GM18498 (cell line): ENCODE data around the gene IL17RB.
A peak's percentile ranks its signal among the peaks of the same experiment; 100 is the strongest.

Experiments
- ATAC-seq: cut with Tn5 transposase; IDR thresholded peaks from one replicate; pipeline ENCODE4 v1.9.1; 2021; ENCODE audit warnings: mild to moderate bottlenecking, moderate library complexity; ENCODE audit not compliant: unreplicated experiment

Gene IL17RB, protein sequence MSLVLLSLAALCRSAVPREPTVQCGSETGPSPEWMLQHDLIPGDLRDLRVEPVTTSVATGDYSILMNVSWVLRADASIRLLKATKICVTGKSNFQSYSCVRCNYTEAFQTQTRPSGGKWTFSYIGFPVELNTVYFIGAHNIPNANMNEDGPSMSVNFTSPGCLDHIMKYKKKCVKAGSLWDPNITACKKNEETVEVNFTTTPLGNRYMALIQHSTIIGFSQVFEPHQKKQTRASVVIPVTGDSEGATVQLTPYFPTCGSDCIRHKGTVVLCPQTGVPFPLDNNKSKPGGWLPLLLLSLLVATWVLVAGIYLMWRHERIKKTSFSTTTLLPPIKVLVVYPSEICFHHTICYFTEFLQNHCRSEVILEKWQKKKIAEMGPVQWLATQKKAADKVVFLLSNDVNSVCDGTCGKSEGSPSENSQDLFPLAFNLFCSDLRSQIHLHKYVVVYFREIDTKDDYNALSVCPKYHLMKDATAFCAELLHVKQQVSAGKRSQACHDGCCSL

DNA sequence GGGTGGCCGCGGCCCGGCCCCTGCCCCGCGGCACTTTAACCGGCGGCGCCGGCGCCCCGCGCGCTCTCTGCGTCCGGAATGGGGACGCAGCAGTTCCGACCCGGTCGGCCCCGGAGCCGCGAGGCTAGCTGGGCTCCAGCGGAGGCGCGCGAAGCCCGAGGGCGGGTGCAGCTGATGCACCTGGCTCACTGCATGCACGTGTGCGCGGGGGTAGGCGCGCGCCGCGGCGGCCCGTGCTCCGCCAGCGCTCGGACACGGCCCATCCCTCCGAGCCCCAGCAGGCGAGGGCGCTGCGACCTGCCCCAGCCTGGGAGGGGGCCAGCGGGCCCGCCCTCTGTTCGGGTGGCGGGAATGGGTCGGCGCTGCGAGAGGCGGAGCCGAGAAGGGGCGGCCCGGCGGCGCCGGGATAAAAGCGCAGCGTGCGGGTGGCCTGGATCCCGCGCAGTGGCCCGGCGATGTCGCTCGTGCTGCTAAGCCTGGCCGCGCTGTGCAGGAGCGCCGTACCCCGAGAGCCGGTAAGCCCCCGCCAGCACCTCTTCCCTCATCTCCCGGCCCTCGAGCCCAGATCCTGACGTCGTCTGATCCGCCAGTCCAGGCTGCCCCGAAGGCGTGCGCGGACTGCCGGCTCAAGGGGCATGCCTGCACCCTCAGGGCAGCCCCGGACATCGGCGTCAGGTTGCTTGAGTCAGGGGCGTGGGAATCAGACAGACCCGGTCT is at the start of gene IL17RB, which contains the start of gene CHDH:
IL17RB (plus strand) TSS at position 435 of the 717 bp plus-strand sequence; CDS start at position 456, 21 bp downstream.
CHDH (minus strand) TSS at position 286 of the 717 bp plus-strand sequence. CDS start 22,411 bp downstream, outside the sequence.
- ATAC-seq: peak; percentile 53

GRCh38 chr3:53798144-53798543 is 48.2 kb upstream of the IL17RB start:
- ATAC-seq: no peak

DNA sequence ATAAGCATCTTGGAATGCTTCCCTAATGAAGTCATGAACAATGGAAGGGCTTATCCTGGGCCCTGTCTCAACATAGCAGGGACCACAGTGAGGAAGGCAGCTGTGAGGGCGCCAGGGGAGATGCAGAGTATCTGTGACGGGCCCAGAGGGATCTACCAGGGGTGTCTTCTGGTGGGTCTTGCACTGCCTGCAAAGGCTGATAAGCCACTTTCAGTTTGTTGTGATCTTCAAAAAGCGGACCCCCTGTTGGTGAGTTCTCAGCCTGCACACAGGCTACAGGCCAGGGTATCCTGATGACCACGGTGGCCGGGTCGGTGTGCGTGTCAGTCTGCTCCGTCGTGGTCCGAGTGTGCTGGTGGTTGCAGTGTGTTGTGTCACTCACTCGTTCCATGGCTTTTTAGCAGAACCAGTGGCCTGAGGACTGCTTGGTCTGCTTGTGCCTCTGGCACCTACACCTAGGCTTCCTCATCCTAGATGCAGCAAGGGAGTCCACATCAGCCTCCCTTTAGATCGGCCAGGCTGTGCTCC is 47.0 kb upstream of the IL17RB start:
- ATAC-seq: no peak

DNA sequence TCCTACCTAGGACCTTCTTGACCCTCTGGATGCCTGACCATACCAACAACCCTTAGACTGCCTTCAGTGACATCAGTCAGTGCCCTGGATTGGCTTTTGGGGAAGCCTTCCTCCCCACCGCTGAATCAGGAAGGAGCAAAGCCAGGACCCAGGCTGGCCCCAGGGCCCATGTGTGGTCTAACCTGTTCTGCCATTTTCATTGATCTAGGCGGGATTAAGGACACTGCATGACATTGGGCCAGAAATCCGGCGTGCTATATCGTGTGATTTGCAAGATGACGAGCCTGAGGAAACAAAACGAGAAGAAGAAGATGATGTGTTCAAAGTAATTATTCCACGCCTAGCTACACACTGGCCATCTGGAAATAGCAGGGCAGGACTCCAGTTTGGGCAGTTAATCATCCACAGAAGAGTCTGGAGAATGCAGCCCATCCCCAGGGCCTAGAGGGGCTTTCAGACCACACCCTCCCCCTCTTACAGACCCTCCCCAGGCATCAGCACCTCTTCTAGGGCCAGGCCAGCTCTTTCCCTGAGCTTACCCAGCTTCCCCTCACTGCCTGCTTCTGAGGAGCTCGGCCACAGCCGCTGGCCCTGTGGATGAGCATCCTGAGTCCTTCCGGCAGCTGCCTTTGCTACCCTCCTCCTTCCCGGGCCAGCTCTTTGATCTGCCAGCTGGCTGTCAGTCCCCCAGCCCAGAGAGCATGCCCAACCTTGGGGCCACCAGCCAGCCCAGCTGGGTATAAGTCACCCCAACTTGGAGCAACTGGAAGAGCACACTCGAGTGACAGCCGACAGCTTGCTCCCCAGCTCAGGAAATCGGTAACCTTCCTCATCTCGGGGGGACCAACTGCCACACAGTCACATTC is 46.1 kb upstream of the IL17RB start:
- no peak for ATAC-seq

DNA sequence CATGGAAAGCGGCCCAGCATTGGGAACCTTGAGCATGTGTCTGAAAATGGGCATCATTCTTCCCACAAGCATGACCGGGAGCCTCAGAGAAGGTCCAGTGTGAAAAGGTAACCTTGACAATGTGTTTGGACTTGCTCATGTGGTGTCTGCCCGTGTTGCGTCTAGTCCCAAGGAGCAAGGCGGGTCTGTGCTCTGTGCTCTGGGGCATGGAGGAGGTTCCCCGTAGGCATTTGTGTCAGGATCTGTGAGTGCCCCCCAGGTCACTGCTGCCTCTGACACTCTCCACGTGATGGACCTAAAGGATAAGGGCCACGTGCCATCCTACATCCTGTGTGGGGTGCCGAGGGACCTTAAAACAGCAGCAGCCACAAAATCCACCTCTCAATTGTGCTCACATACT is 45.0 kb upstream of the IL17RB start:
- no peak for ATAC-seq

DNA sequence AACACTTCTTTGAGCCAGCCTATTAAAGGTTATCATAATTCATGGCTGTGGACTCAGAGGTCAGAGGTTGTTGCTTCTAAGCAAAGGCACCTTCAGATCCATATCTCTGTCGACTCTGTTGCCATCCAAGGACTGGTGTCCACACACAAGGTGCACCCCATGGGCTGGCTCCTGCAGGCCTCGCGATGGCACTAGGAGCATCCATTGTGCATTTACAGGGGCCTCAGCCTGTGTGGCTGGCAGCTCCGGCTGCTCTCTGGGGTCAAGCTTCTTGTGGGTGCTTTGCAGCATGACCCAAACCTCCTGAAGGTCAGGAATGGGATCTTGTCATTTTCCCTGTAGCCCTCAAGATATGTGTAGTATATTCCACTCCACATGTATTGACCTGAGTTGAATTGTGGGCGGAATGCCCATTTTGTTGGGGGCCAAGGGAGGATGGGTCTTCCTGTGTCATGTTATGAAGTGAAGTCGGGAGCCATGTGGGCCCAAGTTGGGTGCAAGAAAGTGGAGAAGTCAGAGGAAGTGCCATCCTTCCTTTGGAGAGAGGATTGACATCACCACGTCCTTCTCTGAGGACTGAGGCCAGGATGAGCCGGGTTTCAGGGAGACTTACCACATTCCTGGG is 44.0 kb upstream of the IL17RB start:
- no peak for ATAC-seq

- no peak for ATAC-seq
These were observed 43.1 kb upstream of the IL17RB start for GRCh38 chr3:53803124-53803815.

GRCh38 chr3:53803816-53804695 is 42.3 kb upstream of the IL17RB start:
- ATAC-seq: no peak

DNA sequence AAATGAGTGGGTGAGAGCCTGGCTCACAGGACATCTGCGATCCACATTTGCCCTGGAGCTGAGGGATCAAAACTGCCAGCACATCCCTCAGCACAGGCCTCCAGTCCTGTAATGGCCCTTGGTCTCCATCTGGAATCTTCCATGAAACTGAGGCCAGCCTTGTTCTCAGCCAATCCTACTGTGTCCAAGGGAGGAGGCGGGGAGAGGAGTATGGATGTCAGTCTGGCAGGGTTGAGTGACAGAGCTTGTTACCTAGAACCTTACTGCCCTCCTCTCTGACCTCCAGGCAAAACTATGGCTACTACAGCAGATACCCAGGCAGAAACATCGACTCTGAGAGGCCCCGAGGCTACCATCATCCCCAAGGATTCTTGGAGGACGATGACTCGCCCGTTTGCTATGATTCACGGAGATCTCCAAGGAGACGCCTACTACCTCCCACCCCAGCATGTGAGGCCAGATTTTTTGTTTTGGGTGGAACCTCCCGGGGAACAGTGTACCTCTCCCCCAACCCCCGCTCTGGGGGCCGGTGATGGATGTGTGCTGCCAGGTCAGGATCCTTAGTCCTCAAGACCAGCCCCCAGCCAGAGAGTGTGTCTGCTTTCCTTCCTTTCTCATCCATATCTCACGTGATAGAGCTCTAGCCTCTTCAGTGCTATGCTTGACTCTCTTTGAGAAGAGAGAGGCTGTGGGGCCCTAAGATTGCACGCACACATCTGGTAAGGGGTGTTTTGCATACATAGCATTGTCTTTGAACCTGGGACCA is 41.5 kb upstream of the IL17RB start:
- peak; percentile 49 for ATAC-seq

DNA sequence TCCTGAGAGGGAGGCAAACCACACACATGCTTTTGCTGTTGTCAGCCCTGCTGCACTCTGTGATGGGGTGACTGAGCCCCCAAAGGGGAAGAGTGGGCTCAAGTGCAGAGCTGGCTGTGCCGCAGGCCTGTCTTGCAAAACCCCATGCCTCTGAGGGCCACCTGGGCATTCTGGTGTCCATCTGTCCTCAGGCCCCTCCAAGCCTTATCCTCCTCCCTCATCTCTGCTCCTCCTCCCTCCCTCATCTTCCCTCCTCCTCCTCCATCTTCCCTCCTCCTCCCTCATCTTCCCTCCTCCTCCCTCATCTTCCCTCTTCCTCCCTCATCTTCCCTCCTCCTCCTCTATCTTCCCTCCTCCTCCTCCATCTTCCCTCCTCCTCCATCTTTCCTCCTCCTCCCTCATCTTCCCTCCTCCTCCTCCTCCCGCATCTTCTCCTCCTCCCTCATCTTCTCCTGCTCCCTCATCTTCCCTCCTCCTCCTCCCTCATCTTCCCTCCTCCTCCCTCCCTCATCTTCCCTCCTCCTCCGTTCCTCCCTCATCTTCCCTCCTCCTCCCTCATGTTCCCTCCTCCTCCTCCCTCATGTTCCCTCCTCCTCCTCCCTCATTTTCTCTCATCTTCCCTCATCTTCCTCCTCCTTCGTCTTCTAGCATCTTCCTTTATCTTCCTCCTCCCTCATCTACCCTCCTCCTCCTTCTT is 40.8 kb upstream of the IL17RB start:
- ATAC-seq: no peak

DNA sequence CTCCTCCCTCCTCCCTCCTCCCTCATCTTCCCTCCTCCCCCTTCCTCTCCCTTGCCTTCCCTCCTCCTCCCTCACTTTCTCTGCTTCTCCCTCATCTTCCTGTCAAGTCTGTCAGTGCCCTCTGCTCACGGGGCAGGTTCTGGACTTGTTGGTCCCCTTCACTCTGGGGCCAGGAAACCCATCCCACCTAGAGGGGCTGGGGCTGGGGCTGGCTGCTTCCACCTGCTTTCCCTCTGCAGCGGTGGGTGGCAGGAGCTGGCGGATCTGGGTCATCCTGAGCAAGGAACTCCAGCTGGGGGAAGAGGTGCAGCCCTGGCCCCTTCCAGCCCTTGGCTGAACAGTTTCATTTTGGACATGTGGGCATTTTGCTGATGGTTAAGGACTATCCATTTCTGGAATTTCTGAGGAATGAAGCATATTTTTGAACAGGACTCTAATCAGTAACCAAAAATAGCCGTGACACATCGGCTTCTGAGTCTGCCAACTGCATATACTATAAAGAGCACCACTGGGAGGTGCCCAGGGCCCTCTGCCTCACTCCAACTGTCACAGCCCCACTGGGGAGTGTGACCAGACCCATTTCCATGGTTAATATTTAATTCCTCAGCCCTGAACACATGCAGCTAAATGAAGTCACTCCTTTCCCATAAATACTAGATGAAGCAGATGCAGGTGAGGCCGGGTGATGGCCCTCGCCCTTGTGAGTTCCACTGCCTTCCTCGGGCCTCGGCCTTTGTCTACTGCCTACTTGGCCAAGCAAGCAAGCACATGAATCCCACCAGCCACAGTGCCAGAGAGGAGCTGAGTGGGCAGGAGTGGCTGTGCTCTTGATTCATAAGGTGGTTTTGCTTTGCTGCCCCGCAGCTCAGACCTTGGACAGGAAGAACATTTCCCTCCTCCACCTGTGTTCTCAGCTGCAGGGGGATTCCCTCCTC is 39.9 kb upstream of the IL17RB start:
- no peak for ATAC-seq

DNA sequence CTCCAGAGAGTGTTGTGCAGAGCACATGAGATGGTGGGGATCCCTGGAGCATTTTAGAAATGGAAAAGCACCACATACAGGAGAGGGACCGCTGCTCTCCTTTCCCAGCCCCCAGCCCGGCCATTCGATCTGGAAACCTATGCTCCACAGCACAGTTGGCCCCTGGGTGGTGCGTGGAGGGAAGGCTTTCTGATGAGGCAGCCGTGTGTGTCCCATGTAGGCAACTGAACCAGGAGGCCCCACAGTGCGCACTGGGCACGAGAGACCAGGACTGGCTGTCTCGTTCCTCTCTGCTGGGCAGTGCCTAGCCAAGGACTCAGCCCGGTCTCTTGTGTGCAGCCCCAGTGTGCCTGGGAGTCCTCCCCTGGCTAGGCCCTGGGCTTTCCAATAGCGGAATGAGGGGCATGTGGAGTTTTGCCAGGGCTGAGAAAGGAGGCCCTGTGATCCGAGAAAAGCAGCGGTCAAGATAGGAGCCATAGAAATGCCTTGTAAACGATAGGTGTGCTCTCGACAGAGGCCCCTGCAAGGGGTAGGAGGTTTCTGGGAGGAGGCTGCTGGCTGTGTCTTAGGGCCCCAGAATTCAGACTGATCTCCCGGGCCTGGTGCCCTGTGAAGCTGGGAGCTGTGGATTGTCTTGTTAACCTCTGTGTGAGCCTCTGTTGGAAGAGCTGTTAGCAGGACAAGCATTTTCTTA is 39.1 kb upstream of the IL17RB start:
- ATAC-seq: no peak

GRCh38 chr3:53808496-53808895 is 37.9 kb upstream of the IL17RB start:
- ATAC-seq: no peak

DNA sequence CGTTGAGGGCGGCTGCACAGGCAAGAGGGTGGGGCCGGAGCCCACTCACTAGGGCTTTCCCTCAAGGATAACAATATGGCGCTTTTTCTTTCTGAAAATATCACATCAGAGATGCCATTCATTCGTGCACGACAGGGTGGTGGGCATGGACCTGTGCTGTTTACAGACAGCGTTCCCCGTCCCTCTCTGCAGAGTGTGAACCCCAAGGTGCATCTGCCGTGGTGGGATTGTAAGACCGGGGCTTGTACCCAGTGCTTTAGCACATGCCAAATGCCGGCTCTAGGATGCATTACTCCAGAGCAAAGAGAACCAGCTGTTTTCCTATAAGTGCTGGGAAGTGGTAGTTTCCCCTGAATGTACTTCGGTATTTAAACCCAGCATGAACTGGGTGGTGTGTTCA is 37.1 kb upstream of the IL17RB start:
- ATAC-seq: no peak

- no peak for ATAC-seq
These were observed 36.5 kb upstream of the IL17RB start for GRCh38 chr3:53809764-53810400.
